SK-N-SH (cell line): ENCODE data around the gene RABAC1.

ENCODE experiments used
- CTCF ChIP-seq: fragments of 200-600 bp; sonication (generic); IDR thresholded peaks from 2 replicates; pipeline ENCODE4 v1.6.1; 2017; ENCODE audit warnings: antibody characterized with exemption, mild to moderate bottlenecking, moderate library complexity
- ELF1 ChIP-seq: IDR thresholded peaks from 2 replicates; pipeline ENCODE4 v1.4.0; 2012
- GABPA ChIP-seq: IDR thresholded peaks from 2 replicates; pipeline ENCODE4 v1.4.0; 2012; ENCODE audit warnings: low read depth, mild to moderate bottlenecking
- MAX ChIP-seq: IDR thresholded peaks from 2 replicates; pipeline ENCODE4 v1.4.0; 2012; ENCODE audit warnings: low read depth
- NFIC ChIP-seq: IDR thresholded peaks from 2 replicates; pipeline ENCODE4 v1.4.0; 2012; ENCODE audit warnings: borderline replicate concordance
- POLR2AphosphoS5 ChIP-seq: IDR thresholded peaks from 2 replicates; pipeline ENCODE4 v1.6.1; 2012; ENCODE audit warnings: low read depth, low read length
- RCOR1 ChIP-seq: fragments of 150-350 bp; IDR thresholded peaks from 2 replicates; pipeline ENCODE4 v1.6.1; 2017; ENCODE audit warnings: antibody characterized with exemption, low read length
- REST ChIP-seq: IDR thresholded peaks from 2 replicates; pipeline ENCODE4 v1.6.1; 2012; ENCODE audit warnings: mild to moderate bottlenecking, low read depth, low read length, moderate library complexity
- SIN3A ChIP-seq: IDR thresholded peaks from 2 replicates; pipeline ENCODE4 v1.6.1; 2012; ENCODE audit warnings: low read depth, mild to moderate bottlenecking, low read length, moderate library complexity, borderline replicate concordance
- SMC3 ChIP-seq: IDR thresholded peaks from 2 replicates; pipeline ENCODE4 v1.6.1; 2012; ENCODE audit warnings: low read depth, low read length, improper control_type of control experiment
- TAF1 ChIP-seq: IDR thresholded peaks from 2 replicates; pipeline ENCODE4 v1.6.1; 2012; ENCODE audit warnings: low read depth, mild to moderate bottlenecking, low read length, moderate library complexity, borderline replicate concordance

GRCh38 chr19:41910992-41911888, 47.9 kb downstream of the RABAC1 start:
- no peak for TF ChIP-seq TAF1
- no peak for TF ChIP-seq ELF1
- TF ChIP-seq POLR2AphosphoS5: no peak
- TF ChIP-seq CTCF: no peak
- no peak for TF ChIP-seq REST
- no peak for TF ChIP-seq GABPA
- TF ChIP-seq RCOR1: no peak
- no peak for TF ChIP-seq SMC3
- TF ChIP-seq SIN3A: no peak
- TF ChIP-seq NFIC: no peak
- no peak for TF ChIP-seq MAX
